Transverse colon (tissue), 4 donors: Measurements from ENCODE around the gene HSCB. TPM values are rescaled to one million over a fixed set of nuclear protein-coding genes. Genes with fewer than 3 reads are reported as not detected.
"Not testable (repeated sequence)": the region's sequence is repeated elsewhere in the genome, so short reads cannot be mapped to it uniquely, and the experiment has no call there.

Source experiments
- DNase-seq: peaks from one replicate; pipeline ENCODE4 v3.0.0-alpha.2; 2019
- H3K27ac ChIP-seq, 4 donors: fragments of 200-600 bp; sonication (generic); 2 replicates each; pipeline ENCODE4 v1.5.1; 2016 to 2018; ENCODE audit warnings: inconsistent platforms in 4 of 4
- H3K27me3 ChIP-seq: fragments of 200-600 bp; sonication (generic); 2 replicates; pipeline ENCODE4 v1.5.1; 2017; ENCODE audit warnings: inconsistent platforms
- H3K36me3 ChIP-seq, 4 donors: fragments of 200-600 bp; sonication (generic); 2 replicates each; pipeline ENCODE4 v1.5.1; 2017 to 2019; ENCODE audit warnings: inconsistent platforms in 4 of 4
- H3K4me1 ChIP-seq, 4 donors: fragments of 200-600 bp; sonication (generic); 2 replicates each; pipeline ENCODE4 v1.5.1; 2017 to 2020; ENCODE audit warnings: inconsistent platforms in 4 of 4
- H3K4me3 ChIP-seq, 4 donors: fragments of 200-600 bp; sonication (generic); 1 replicate in 1 of 4; 2 replicates in 3 of 4; pipeline versions ENCODE4 v1.5.1 to v1.6.1; 2017 to 2019; ENCODE audit warnings: inconsistent platforms in 4 of 4
- H3K9me3 ChIP-seq, 2 donors: fragments of 200-600 bp; sonication (generic); 2 replicates each; pipeline ENCODE4 v1.5.1; 2017 to 2019; ENCODE audit warnings: inconsistent platforms in 2 of 2
- EP300 ChIP-seq: sonication (generic); formaldehyde crosslinking; IDR thresholded peaks from one replicate; pipeline ENCODE4 v1.6.1; 2017; ENCODE audit warnings: antibody characterized with exemption, low read depth
- POLR2A ChIP-seq: fragments of 450-650 bp; IDR thresholded peaks from one replicate; pipeline ENCODE4 v1.6.1; 2016; ENCODE audit warnings: antibody characterized with exemption, mild to moderate bottlenecking, moderate library complexity
- POLR2AphosphoS5 ChIP-seq, 3 donors: sonication (generic); formaldehyde crosslinking; IDR thresholded peaks; one replicate each; pipeline ENCODE4 v1.6.1; 2016; ENCODE audit warnings: antibody characterized with exemption in 3 of 3
- WGBS, 2 donors: methylation state at CpG; one replicate each; pipeline ENCODE4 v1.1.5; 2018; ENCODE audit warnings: low coverage in 1 of 2; 5-methylcytosine and 5-hydroxymethylcytosine counted together
- in situ Hi-C, 4 donors: fragments of 200-750 bp; cut with MboI; loops; one replicate each; pipeline versions ENCODE4 v1.15.0 to v1.15.1; 2017; ENCODE audit warnings: low sequenced_read_pairs in 3 of 4, low pct_ligation_motif_present in 1 of 4, low pct_unique_long_range_greater_than_20kb in 1 of 4
- intact Hi-C: fragments of 100-400 bp; cut with DNase I; formaldehyde crosslinking; loops from one replicate; pipeline ENCODE4 v1.15.1; 2023; ENCODE audit warnings: low total_unique reads
- total RNA-seq, 4 donors: library from RNA; depleted of rRNA; stranded (reverse); fragments of >200 nt; gene quantifications; one replicate each; pipeline ENCODE4 v1.1.0, GENCODE V29; 2016
- TF ChIP-seq, protein P1 (sequence below), 5 experiments: fragments of 200-600 bp in 3 of 5; fragments of 450-650 bp in 2 of 5; sonication (generic) in 3 of 5; IDR thresholded peaks; 1 replicate in 2 of 5; 2 replicates in 3 of 5; pipeline ENCODE4 v1.5.1; 2016 to 2017; ENCODE audit warnings: antibody characterized with exemption in 5 of 5, inconsistent platforms in 3 of 5, mild to moderate bottlenecking in 2 of 5, moderate library complexity in 1 of 5

The HSCB gene, protein sequence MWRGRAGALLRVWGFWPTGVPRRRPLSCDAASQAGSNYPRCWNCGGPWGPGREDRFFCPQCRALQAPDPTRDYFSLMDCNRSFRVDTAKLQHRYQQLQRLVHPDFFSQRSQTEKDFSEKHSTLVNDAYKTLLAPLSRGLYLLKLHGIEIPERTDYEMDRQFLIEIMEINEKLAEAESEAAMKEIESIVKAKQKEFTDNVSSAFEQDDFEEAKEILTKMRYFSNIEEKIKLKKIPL
- total RNA-seq: 10 to 100 TPM in 3 of 4 donors, 1 to 10 TPM in 1; 2.6 to 25.3 (median 20.5) TPM

DNA sequence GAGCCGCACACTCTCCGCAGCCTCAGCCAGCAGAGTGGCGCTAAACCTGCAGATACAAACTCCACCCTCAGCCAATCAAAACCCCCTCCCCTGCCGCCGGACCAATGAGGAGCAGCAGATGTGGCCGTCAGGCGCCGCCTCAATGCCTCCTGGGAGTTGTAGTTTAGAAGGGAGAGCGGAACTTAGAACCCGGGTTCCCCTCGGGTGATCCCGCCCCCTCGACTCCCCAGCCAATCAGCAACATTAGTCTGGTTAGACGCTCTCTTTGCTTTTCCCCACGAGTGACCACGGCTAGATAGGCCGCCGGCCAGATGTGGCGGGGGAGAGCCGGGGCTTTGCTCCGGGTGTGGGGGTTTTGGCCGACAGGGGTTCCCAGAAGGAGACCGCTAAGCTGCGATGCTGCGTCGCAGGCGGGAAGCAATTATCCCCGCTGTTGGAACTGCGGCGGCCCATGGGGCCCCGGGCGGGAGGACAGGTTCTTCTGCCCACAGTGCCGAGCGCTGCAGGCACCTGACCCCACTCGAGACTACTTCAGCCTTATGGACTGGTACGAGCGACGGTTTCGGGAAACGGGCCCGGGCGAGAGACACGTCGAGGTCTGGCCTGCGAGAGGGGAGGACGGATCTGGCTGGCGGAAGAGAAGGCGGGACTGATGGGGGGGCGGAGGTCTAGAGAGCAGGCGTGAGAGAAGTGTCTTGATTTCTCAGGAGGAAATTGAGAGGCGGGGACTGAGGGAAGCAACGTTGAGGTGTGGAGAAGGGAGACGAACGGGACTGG is at the start of gene HSCB, which contains the start of gene CHEK2:
Gene HSCB (plus strand): TSS at position 255 of the 777 bp plus-strand sequence. CDS start 57 bp downstream, at position 312.
Gene CHEK2 (minus strand): TSS at position 36 of the 777 bp plus-strand sequence. CDS start 7,099 bp downstream, outside the sequence.
- intact Hi-C loops (no loop called here), in situ Hi-C loops (no loop called here)
- WGBS, 2 donors: 0% methylated on average over 3 to 47 of the region's 54 CpGs

DNA sequence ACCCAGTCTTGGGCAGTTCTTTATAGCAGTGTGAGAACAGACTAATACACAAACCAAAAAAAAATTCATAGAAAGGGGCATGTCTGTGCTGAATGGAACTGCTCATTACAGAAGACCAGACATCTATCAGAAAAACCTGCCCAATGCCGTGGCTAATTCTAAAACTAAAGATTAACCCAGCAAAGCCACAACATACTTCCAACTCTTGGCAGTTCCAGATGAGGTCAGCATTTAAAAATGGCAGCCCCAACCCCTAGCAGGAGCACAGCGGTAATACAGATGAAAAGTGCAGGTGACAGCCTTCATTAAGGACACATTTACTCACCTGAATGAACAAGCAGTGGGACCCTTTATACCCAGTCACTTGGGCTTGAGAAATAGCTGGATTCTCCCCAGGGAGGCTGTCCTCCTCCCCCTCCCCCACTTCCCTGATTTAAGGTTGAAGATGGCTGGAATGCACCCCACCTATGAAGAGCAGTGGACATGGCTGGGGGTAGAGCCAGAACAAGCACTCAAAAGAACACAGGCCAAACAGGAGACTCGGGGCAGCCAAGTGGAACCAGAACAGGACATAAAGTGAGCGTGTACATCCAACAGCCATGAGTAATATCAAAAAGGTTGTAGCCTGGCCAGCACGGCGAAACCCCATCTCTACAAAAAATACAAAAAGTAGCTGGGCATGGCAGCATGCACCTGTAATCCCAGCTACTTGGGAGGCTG is 48.6 kb upstream of the HSCB start:
- H3K27ac ChIP-seq, H3K36me3 ChIP-seq, H3K27me3 ChIP-seq, intact Hi-C loops, in situ Hi-C loops, H3K4me3 ChIP-seq, H3K4me1 ChIP-seq, H3K9me3 ChIP-seq, DNase-seq: not testable (repeated sequence)
- WGBS, 2 donors: 92 to 95% methylated on average over 5 to 6 of the region's 6 CpGs

More for the DNA sequence above, at the start of gene HSCB, which contains the start of gene CHEK2:
- Histone ChIP-seq H3K9me3 (no peaks in the 10 kb centered on the region), H3K4me3 (peak within 1 kb of the TSS; percentile 61 to 98 (median 87)), H3K27me3 (no peaks in the 10 kb centered on the region), H3K4me1 (peaks cover 8 to 29% (median 13%) of the 10 kb centered on the region in 4 donors), H3K36me3 (peaks cover 0 to 21% (median 10%) of the 10 kb centered on the region in 4 donors), H3K27ac (peak within 1 kb of the TSS; percentile 92 to 99 (median 96))
- TF ChIP-seq POLR2AphosphoS5 (IDR thresholded peaks at IDR 0.05) (peak; percentile 49 to 80 (median 75)), POLR2A (peak; percentile 88), EP300 (no peak)
- TF ChIP-seq, protein P1, sequence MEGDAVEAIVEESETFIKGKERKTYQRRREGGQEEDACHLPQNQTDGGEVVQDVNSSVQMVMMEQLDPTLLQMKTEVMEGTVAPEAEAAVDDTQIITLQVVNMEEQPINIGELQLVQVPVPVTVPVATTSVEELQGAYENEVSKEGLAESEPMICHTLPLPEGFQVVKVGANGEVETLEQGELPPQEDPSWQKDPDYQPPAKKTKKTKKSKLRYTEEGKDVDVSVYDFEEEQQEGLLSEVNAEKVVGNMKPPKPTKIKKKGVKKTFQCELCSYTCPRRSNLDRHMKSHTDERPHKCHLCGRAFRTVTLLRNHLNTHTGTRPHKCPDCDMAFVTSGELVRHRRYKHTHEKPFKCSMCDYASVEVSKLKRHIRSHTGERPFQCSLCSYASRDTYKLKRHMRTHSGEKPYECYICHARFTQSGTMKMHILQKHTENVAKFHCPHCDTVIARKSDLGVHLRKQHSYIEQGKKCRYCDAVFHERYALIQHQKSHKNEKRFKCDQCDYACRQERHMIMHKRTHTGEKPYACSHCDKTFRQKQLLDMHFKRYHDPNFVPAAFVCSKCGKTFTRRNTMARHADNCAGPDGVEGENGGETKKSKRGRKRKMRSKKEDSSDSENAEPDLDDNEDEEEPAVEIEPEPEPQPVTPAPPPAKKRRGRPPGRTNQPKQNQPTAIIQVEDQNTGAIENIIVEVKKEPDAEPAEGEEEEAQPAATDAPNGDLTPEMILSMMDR (IDR thresholded peaks at IDR 0.05): no peak
- DNase-seq: peak; percentile 98

DNA sequence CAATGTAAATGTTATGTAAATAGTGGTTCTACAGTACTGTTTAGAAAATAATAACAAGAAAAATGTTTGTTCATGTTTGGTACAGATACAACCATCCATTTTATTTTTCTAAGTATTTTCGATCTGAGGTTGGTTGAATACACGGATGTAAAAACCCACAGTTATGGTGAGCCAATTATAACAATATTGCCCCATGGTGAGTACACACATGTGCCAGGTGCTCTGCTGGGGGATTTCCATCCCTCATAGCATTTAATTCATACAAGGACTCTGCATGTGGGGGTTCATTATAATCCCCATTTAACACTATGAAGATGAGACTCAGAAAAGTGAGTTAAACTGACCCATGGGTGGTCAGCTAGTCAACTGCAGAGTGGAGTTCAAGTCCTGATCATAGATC is 38.9 kb upstream of the HSCB start:
- Histone ChIP-seq H3K4me3 (no peak overlapping the region), H3K4me1 (no peaks in the 10 kb centered on the region), H3K27ac (no peak overlapping the region), H3K36me3 (no peaks in the 10 kb centered on the region), H3K9me3 (no peaks in the 10 kb centered on the region), H3K27me3 (no peaks in the 10 kb centered on the region)
- in situ Hi-C loops: no loop called here
- no peak for DNase-seq
- intact Hi-C loops: no loop called here
- 92 to 100% methylated on average over 2 of the region's 2 CpGs for WGBS, 2 donors
- TF ChIP-seq, protein P1 (IDR thresholded peaks at IDR 0.05): no peak
- TF ChIP-seq POLR2A: no peak
- TF ChIP-seq EP300: no peak
- no peak for TF ChIP-seq POLR2AphosphoS5 (IDR thresholded peaks at IDR 0.05)

DNA sequence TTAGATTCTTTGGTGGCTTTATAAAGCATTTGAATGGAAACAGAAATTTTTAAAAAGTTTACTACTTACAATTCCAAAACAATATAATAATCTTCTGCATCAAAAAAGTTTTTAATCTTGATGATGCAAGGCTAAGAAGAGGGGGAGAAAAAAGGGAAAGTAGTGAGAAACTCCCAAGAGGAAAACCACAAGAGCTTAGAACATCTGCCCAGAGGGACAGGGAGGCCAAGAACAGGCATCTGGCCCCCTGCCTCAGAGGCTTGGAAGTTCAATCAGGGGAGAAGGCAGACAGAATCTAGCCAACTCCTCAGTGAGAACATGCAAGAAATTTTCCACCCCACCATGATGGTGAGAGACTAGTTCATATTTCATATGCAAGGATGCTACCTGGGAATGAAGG is 38.4 kb upstream of the HSCB start:
- Histone ChIP-seq H3K4me3 (no peak overlapping the region), H3K27ac (no peak overlapping the region), H3K36me3 (no peaks in the 10 kb centered on the region), H3K4me1 (no peaks in the 10 kb centered on the region), H3K27me3 (no peaks in the 10 kb centered on the region), H3K9me3 (no peaks in the 10 kb centered on the region)
- in situ Hi-C loops (no loop called here), intact Hi-C loops (no loop called here)
- DNase-seq: no peak
- no peak for TF ChIP-seq EP300
- TF ChIP-seq, protein P1 (IDR thresholded peaks at IDR 0.05): no peak
- no peak for TF ChIP-seq POLR2AphosphoS5 (IDR thresholded peaks at IDR 0.05)
- TF ChIP-seq POLR2A: no peak
